Measurements from ENCODE around the gene APOBEC3G. TPM values are rescaled to one million over a fixed set of nuclear protein-coding genes. Genes with fewer than 3 reads are reported as not detected.
"Not testable (repeated sequence)": the region's sequence is repeated elsewhere in the genome, so short reads cannot be mapped to it uniquely, and the experiment has no call there.

The APOBEC3G gene
- total and polyA plus RNA-seq, 10 of the 15 experiments (the other 5 are each of a cell fraction or from before 2014, with no cell fraction given) = 103 to 232 (median 152) TPM

DNA sequence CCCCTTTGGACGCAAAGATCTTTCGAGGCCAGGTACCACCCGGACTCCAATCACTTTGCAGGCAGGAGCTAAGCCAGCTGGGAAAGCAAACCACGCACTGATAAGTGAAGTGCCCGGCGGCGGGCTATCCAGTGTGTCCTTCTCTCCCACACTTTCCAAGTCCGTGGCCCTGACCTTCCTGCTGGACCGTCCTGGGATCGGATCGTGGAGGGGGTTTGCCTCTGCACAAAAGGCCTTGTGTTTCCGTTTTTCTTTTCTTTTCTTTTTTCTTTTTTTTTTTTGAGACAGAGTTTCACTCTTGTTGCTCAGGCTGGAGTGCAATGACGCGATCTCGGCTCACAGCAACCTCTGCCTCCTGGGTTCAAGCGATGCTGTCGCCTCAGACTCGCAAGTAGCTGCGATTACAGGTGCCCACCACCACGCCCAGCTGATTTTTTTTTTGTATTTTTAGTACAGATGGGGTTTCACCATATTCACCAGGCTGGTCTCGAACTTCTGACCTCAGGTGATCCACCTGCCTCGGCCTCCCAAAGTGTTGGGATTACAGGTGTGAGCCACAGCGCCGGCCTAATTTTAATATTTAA is 2.1 kb downstream of the APOBEC3G start:
- DNase-seq (ENCODE audit: low read depth, low spot score); H3K27ac ChIP-seq (ENCODE audit: control insufficient read depth, insufficient read depth); H3K9me3 ChIP-seq (replicated peaks; ENCODE audit: control insufficient read depth, insufficient read depth, low read length); H3K27me3 ChIP-seq (replicated peaks in 1 of 2; ENCODE audit: control insufficient read depth in 2 of 2, insufficient read depth in 2 of 2, low read length in 1 of 2); H4K20me1 ChIP-seq (ENCODE audit: control insufficient read depth, insufficient read depth); H3K9ac ChIP-seq (ENCODE audit: control insufficient read depth, insufficient read depth, low read length); H3K36me3 ChIP-seq (ENCODE audit: control insufficient read depth in 2 of 2, insufficient read depth in 2 of 2, low read length in 1 of 2); H3K4me3 ChIP-seq; ATAC-seq; in situ Hi-C loops (cut with MboI); intact Hi-C loops (cut with micrococcal nuclease; ENCODE audit: unreplicated experiment); FAIRE-seq; H2AFZ ChIP-seq (ENCODE audit: control insufficient read depth, low read depth, low read length); BruUV-seq (replicated peaks): not testable (repeated sequence)
- ChIA-PET RAD21 (ENCODE audit: unreplicated experiment) (interaction anchor here (1.5 to 7.0 kb wide), 3 partner anchors 12 to 36 kb away, joined by 5 to 57 read pairs (median 6); partner anchors contain the start of gene APOBEC3H), CTCF (interaction anchor here (0.8 to 3.1 kb wide), 3 partner anchors 11 to 39 kb away, joined by 3 to 15 read pairs (median 3); no protein-coding TSS in a partner anchor), SMC1A (ENCODE audit: uncharacterized antibody, unreplicated experiment) (interaction anchor here (1.5 to 5.3 kb wide), 4 partner anchors 12 to 65 kb away, joined by 4 to 44 read pairs (median 6); partner anchors contain the start of genes APOBEC3C and APOBEC3H), POLR2A (interaction anchor here (0.8 to 4.8 kb wide), 7 partner anchors 11 to 211 kb away, joined by 3 to 44 read pairs (median 6); partner anchors contain the start of gene APOBEC3H)
- peaks cover 30% of the 10 kb centered on the region for H3K4me1 ChIP-seq (ENCODE audit: control insufficient read depth, insufficient read depth, low read length)
- WGBS (ENCODE audit: insufficient coverage, insufficient replicate concordance, low lambda C conversion rate, missing lambda C conversion rate) = 97% methylated on average over 15 of the region's 24 CpGs
- H3K4me2 ChIP-seq (ENCODE audit: control insufficient read depth, insufficient read depth) = peak overlapping the region; percentile 75; the same call in 1 of the 2 replicates
- H3K79me2 ChIP-seq (ENCODE audit: control insufficient read depth, insufficient read depth, low read length) = peaks cover 34% of the 10 kb centered on the region

DNA sequence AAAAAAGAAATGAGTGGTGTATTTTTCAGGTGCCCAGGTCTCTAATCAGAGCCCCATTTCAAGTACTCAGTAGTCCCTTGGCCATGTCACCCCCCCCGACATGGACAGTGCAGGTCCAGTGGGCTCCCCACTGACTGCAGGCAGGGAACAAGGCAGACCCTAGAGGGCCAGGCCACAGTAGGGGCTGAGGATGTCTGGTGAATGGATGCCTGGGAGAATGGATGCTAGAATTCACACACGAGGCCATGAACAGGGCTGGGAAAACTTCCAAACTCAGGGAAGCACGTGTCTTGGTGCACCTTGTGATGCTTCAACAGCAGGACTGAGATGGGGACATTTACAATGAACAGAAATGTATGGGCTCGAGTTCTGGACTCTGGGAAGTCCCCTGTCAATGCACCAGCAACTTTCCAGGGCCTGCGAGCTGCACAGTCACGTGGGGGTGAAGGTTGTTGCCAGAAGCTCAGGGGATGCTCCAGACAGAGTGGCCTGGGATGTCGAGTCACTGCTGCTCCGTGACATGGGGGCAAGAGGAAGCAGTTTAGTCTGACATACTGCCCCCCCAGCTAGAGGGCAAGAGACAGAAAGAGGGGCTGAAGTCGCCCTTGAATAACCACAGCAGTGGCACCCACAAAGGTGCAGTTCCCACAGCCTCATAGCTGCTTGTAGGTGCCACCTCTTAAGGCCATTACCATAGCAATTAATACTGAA is 3.1 kb downstream of the APOBEC3G start:
- intact Hi-C loops (cut with micrococcal nuclease; ENCODE audit: unreplicated experiment) = loop anchor here (2.0 kb wide), 1 partner anchor 19 kb away; no protein-coding TSS in a partner anchor
- TSS peak; percentile 23 for BruUV-seq (replicated peaks)
- ATAC-seq (peak; percentile 51), DNase-seq (ENCODE audit: low read depth, low spot score) (no peak), FAIRE-seq (no peak)
- RAD21 ChIA-PET (ENCODE audit: unreplicated experiment) = interaction anchor here (1.3 to 7.0 kb wide), 4 partner anchors 13 to 98 kb away, joined by 4 to 57 read pairs (median 6); partner anchors contain the start of genes APOBEC3B and APOBEC3H
- SMC1A ChIA-PET (ENCODE audit: uncharacterized antibody, unreplicated experiment) = interaction anchor here (1.1 to 5.3 kb wide), 8 partner anchors 11 to 66 kb away, joined by 4 to 44 read pairs (median 5); partner anchors contain the start of genes APOBEC3C and APOBEC3H
- H3K4me2 ChIP-seq (ENCODE audit: control insufficient read depth, insufficient read depth) = peak overlapping the region; percentile 75
- no peak overlapping the region for H2AFZ ChIP-seq (ENCODE audit: control insufficient read depth, low read depth, low read length)
- CTCF ChIA-PET = interaction anchor here (0.8 to 3.1 kb wide), 6 partner anchors 9 to 236 kb away, joined by 3 to 15 read pairs (median 4); no protein-coding TSS in a partner anchor
- H3K27me3 ChIP-seq (replicated peaks in 1 of 2; ENCODE audit: control insufficient read depth in 2 of 2, insufficient read depth in 2 of 2, low read length in 1 of 2) = no peaks in the 10 kb centered on the region
- peaks cover 30% of the 10 kb centered on the region for H3K4me1 ChIP-seq (ENCODE audit: control insufficient read depth, insufficient read depth, low read length)
- in situ Hi-C loops (cut with MboI) = no loop called here
- peak overlapping the region; percentile 38; the same call in 1 of the 2 replicates for H3K9ac ChIP-seq (ENCODE audit: control insufficient read depth, insufficient read depth, low read length)
- no peaks in the 10 kb centered on the region for H3K9me3 ChIP-seq (replicated peaks; ENCODE audit: control insufficient read depth, insufficient read depth, low read length)
- peaks cover 1 to 6% of the 10 kb centered on the region in 2 experiments; a peak in 2 of 4 replicates for H3K36me3 ChIP-seq (ENCODE audit: control insufficient read depth in 2 of 2, insufficient read depth in 2 of 2, low read length in 1 of 2)
- peak overlapping the region; percentile 41 for H3K27ac ChIP-seq (ENCODE audit: control insufficient read depth, insufficient read depth)
- H3K4me3 ChIP-seq = peak overlapping the region; percentile 43; the same call in 1 of the 2 replicates
- no peaks in the 10 kb centered on the region for H4K20me1 ChIP-seq (ENCODE audit: control insufficient read depth, insufficient read depth)
- POLR2A ChIA-PET = interaction anchor here (0.8 to 4.8 kb wide), 6 partner anchors 9 to 69 kb away, joined by 4 to 44 read pairs (median 6); partner anchors contain the start of gene APOBEC3H
- H3K79me2 ChIP-seq (ENCODE audit: control insufficient read depth, insufficient read depth, low read length) = peaks cover 34% of the 10 kb centered on the region
- 6% methylated on average over 9 of the region's 9 CpGs for WGBS (ENCODE audit: insufficient coverage, insufficient replicate concordance, low lambda C conversion rate, missing lambda C conversion rate)
- no peak for TF ChIP-seq KLF5 (IDR thresholded peaks at IDR 0.05; ENCODE audit: partially characterized antibody)
- peak; percentile 74 for TF ChIP-seq RELA (IDR thresholded peaks at IDR 0.05; ENCODE audit: borderline replicate concordance, partially characterized antibody)
- TF ChIP-seq NR2F1 (conservative IDR thresholded peaks at IDR 0.05) = 0 out of 2 replicates have a peak, but pooled peaks have one; percentile 13
- TF ChIP-seq, protein P1, sequence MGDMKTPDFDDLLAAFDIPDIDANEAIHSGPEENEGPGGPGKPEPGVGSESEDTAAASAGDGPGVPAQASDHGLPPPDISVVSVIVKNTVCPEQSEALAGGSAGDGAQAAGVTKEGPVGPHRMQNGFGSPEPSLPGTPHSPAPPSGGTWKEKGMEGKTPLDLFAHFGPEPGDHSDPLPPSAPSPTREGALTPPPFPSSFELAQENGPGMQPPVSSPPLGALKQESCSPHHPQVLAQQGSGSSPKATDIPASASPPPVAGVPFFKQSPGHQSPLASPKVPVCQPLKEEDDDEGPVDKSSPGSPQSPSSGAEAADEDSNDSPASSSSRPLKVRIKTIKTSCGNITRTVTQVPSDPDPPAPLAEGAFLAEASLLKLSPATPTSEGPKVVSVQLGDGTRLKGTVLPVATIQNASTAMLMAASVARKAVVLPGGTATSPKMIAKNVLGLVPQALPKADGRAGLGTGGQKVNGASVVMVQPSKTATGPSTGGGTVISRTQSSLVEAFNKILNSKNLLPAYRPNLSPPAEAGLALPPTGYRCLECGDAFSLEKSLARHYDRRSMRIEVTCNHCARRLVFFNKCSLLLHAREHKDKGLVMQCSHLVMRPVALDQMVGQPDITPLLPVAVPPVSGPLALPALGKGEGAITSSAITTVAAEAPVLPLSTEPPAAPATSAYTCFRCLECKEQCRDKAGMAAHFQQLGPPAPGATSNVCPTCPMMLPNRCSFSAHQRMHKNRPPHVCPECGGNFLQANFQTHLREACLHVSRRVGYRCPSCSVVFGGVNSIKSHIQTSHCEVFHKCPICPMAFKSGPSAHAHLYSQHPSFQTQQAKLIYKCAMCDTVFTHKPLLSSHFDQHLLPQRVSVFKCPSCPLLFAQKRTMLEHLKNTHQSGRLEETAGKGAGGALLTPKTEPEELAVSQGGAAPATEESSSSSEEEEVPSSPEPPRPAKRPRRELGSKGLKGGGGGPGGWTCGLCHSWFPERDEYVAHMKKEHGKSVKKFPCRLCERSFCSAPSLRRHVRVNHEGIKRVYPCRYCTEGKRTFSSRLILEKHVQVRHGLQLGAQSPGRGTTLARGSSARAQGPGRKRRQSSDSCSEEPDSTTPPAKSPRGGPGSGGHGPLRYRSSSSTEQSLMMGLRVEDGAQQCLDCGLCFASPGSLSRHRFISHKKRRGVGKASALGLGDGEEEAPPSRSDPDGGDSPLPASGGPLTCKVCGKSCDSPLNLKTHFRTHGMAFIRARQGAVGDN (IDR thresholded peaks at IDR 0.05) = peak; percentile 73
- no peak for TF ChIP-seq SMARCA5 (IDR thresholded peaks at IDR 0.05)
- TF ChIP-seq CHD1 (IDR thresholded peaks at IDR 0.05; ENCODE audit: low read depth, low read length) = no peak
